Measurements from ENCODE around the gene USP6NL. TPM values are rescaled to one million over a fixed set of nuclear protein-coding genes. Genes with fewer than 3 reads are reported as not detected.

USP6NL gene
- total RNA-seq, 1 donor from 2014 or later = 7.9 TPM

DNA sequence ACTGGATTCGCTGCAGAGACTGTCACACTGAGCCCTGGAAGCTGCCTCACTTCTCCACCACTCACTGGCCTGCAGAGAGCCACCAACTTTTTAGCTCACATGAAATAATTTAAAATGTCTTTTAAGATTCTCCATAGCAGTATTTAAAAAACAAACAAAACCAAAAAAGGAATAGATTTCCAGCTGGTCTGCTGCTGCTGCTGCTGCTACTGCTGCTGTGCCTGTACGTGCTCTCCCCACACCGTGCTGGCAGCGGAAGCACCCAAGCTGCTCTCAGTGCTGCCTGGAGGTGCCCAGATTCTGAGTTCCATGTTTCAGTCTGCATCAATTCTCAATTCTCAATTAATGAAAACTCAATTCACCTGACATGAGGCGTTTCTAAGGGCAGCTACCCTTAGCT is 146.0 kb downstream of the USP6NL start:
- H3K4me3 ChIP-seq = no peak overlapping the region
- no peaks in the 10 kb centered on the region for H3K27me3 ChIP-seq (ENCODE audit: low read depth)
- H3K36me3 ChIP-seq = peaks cover 20% of the 10 kb centered on the region
- no peak for DNase-seq
- intact Hi-C loops (cut with micrococcal nuclease) = no loop called here
- no peaks in the 10 kb centered on the region for H3K4me1 ChIP-seq
- TF ChIP-seq, protein P1, sequence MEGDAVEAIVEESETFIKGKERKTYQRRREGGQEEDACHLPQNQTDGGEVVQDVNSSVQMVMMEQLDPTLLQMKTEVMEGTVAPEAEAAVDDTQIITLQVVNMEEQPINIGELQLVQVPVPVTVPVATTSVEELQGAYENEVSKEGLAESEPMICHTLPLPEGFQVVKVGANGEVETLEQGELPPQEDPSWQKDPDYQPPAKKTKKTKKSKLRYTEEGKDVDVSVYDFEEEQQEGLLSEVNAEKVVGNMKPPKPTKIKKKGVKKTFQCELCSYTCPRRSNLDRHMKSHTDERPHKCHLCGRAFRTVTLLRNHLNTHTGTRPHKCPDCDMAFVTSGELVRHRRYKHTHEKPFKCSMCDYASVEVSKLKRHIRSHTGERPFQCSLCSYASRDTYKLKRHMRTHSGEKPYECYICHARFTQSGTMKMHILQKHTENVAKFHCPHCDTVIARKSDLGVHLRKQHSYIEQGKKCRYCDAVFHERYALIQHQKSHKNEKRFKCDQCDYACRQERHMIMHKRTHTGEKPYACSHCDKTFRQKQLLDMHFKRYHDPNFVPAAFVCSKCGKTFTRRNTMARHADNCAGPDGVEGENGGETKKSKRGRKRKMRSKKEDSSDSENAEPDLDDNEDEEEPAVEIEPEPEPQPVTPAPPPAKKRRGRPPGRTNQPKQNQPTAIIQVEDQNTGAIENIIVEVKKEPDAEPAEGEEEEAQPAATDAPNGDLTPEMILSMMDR (IDR thresholded peaks at IDR 0.05; ENCODE audit: borderline replicate concordance) = no peak
- H3K27ac ChIP-seq (replicated peaks) = no peak overlapping the region
- H3K9me3 ChIP-seq (replicated peaks) = no peaks in the 10 kb centered on the region

DNA sequence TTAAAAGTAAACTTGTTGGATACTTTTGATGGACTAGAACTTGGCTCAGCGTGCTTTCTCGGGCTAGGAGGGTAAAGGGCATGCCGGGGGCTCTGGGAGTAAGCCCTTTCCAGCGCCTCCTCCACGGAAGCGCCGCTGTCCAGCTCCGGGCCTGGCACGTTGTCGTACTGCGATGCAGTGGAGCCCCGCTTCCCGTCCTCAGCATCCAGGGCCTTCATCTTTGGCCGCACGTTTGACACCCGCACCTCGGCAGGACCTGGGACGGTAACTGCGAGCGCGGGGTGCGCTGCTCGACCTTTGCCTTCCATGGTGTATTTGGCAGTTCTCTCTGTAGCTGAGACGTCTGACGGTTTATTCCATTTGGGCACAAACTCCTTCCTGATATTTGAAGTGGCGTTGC is 148.3 kb downstream of the USP6NL start:
- intact Hi-C loops (cut with micrococcal nuclease) = no loop called here
- Histone ChIP-seq H3K4me3 (no peak overlapping the region), H3K27ac (replicated peaks) (no peak overlapping the region), H3K4me1 (no peaks in the 10 kb centered on the region), H3K9me3 (replicated peaks) (no peaks in the 10 kb centered on the region), H3K36me3 (peaks cover 20% of the 10 kb centered on the region), H3K27me3 (ENCODE audit: low read depth) (no peaks in the 10 kb centered on the region)
- DNase-seq = no peak
- TF ChIP-seq, protein P1 (IDR thresholded peaks at IDR 0.05; ENCODE audit: borderline replicate concordance) = no peak

DNA sequence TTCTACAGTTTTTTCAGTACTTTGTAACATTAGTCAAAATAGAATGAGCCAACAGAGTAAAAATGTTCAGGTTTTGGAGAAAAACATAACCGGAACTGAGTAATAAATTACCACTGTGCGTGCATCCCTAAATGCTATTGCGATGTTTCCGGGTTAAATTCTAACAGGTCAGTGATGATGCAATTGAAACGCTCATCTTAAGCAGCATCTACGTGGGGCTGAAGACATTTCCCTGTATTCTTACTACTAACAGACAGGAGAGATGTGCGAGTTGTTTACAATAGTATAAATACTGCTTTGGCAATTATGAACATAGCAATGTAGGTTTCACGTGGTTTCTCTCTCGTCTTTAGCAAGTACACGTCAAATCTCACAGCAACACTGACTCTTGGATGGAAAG is 149.4 kb downstream of the USP6NL start:
- TF ChIP-seq, protein P1 (IDR thresholded peaks at IDR 0.05; ENCODE audit: borderline replicate concordance) = no peak

DNA sequence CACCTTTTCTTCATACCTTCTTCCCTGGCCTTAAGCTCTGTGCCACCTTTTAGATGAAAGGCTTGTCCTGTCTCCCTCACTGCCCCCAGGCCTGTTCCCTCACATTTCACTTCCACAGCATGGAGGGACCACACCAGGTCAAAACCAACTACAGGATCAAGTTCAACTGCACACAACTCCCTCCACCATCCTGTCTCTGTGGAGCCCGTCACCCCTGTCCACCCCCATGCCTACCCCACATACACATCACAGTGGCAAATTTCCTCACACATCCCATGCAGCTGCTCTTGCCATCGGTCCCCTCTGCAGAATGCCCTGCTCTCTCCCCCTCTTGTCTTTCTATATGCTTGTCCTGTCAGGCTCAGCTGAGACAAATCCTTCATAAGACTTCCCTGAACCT is 154.1 kb downstream of the USP6NL start:
- Histone ChIP-seq H3K27me3 (ENCODE audit: low read depth) (no peaks in the 10 kb centered on the region), H3K4me3 (no peak overlapping the region), H3K9me3 (replicated peaks) (no peaks in the 10 kb centered on the region), H3K36me3 (peaks cover 8% of the 10 kb centered on the region), H3K4me1 (no peaks in the 10 kb centered on the region), H3K27ac (replicated peaks) (no peak overlapping the region)
- TF ChIP-seq, protein P1 (IDR thresholded peaks at IDR 0.05; ENCODE audit: borderline replicate concordance) = no peak
- intact Hi-C loops (cut with micrococcal nuclease) = no loop called here
- DNase-seq = no peak

More for the DNA sequence above, 149.4 kb downstream of the USP6NL start:
- Histone ChIP-seq H3K4me1 (no peaks in the 10 kb centered on the region), H3K36me3 (peaks cover 20% of the 10 kb centered on the region), H3K4me3 (no peak overlapping the region), H3K27me3 (ENCODE audit: low read depth) (no peaks in the 10 kb centered on the region), H3K9me3 (replicated peaks) (no peaks in the 10 kb centered on the region), H3K27ac (replicated peaks) (no peak overlapping the region)
- intact Hi-C loops (cut with micrococcal nuclease) = no loop called here
- DNase-seq = no peak

DNA sequence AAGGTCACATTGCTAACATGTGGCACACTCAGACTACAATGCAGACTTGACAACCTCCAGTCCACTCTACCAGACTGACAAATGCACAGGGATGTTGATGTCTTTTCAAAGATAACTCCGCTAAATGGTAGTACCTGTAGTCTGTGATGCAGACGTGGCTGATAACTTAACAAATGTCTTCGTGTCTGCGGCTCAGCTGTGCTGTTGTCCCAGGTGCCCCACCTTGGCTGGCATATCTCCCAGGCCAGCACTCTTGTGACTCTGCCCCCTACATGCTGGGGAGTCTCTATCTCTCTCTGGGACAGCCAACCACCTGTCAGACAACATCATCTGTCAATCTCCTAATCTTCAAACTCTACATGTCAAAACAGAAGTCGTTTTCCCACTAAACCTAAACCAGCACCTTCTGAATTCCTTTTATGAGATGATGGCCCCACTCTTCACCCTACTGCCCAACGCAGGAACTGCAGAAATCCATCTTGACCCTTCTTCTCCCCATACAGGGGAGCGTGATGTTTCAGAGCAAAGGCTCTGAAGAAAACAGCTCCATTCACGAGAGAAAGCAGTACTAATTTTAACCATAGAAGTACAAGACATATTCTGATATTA is 156.4 kb downstream of the USP6NL start:
- TF ChIP-seq, protein P1 (IDR thresholded peaks at IDR 0.05; ENCODE audit: borderline replicate concordance) = peak; percentile 17
- DNase-seq = no peak
- Histone ChIP-seq H3K4me3 (no peak overlapping the region), H3K27ac (replicated peaks) (no peak overlapping the region), H3K36me3 (peaks cover 4% of the 10 kb centered on the region), H3K9me3 (replicated peaks) (no peaks in the 10 kb centered on the region), H3K27me3 (ENCODE audit: low read depth) (peaks cover 2% of the 10 kb centered on the region), H3K4me1 (no peaks in the 10 kb centered on the region)
- intact Hi-C loops (cut with micrococcal nuclease) = no loop called here
